Measurements from ENCODE around the gene DCXR.
"Not testable (repeated sequence)": the region's sequence is repeated elsewhere in the genome, so short reads cannot be mapped to it uniquely, and the experiment has no call there.

Gene DCXR

GRCh38 chr17:82054351-82055022 lies 17.0 kb upstream of the DCXR start:
- DNase-seq = no peak

- DNase-seq = no peak
These were observed 16.2 kb upstream of the DCXR start for GRCh38 chr17:82053556-82054263.

GRCh38 chr17:82053130-82053529 lies 15.6 kb upstream of the DCXR start:
- DNase-seq = no peak

- no peak for DNase-seq
These were observed 15.2 kb upstream of the DCXR start for GRCh38 chr17:82052638-82053059.

GRCh38 chr17:82051776-82052637 lies 14.5 kb upstream of the DCXR start, which contains the start of the genes GPS1 and RFNG:
Gene GPS1 (plus strand): TSS chr17:82051898. CDS start chr17:82051932, 34 bp downstream.
Gene RFNG (minus strand): TSS chr17:82051811. CDS start chr17:82051766, 45 bp downstream.
- DNase-seq = peak; percentile 84

GRCh38 chr17:82050761-82051641 lies 13.5 kb upstream of the DCXR start:
- no peak for DNase-seq

GRCh38 chr17:82050152-82050760 lies 12.8 kb upstream of the DCXR start:
- DNase-seq = no peak

- DNase-seq = no peak
These were observed 12.0 kb upstream of the DCXR start for GRCh38 chr17:82049521-82049971.

- no peak for DNase-seq
These were observed 11.6 kb upstream of the DCXR start for GRCh38 chr17:82049106-82049505.

GRCh38 chr17:82048571-82048971 lies 11.1 kb upstream of the DCXR start:
- no peak for DNase-seq

GRCh38 chr17:82047914-82048570 lies 10.5 kb upstream of the DCXR start:
- no peak for DNase-seq

GRCh38 chr17:82047379-82047778 lies 9.9 kb upstream of the DCXR start:
- no peak for DNase-seq

- DNase-seq = no peak
These were observed 9.4 kb upstream of the DCXR start for GRCh38 chr17:82046903-82047302.

- no peak for DNase-seq
These were observed 8.5 kb upstream of the DCXR start for GRCh38 chr17:82045936-82046484.

GRCh38 chr17:82043507-82043906 lies 6.0 kb upstream of the DCXR start:
- DNase-seq = no peak

GRCh38 chr17:82042649-82043048 lies 5.2 kb upstream of the DCXR start:
- DNase-seq = no peak

GRCh38 chr17:82041144-82041814 lies 3.8 kb upstream of the DCXR start:
- DNase-seq = no peak

GRCh38 chr17:82039695-82040299 lies 2.3 kb upstream of the DCXR start:
- no peak for DNase-seq

GRCh38 chr17:82038796-82039409 lies 1.4 kb upstream of the DCXR start:
- DNase-seq = not testable (repeated sequence)

GRCh38 chr17:82037889-82038195 lies 345 bp upstream of the DCXR start:
- no peak for DNase-seq
